ENCODE data around the gene SGSH. TPM values are rescaled to one million over a fixed set of nuclear protein-coding genes. Genes with fewer than 3 reads are reported as not detected.

Gene SGSH
- total RNA-seq, 1 donor from 2014 or later: 26.4 TPM

GRCh38 chr17:80248894-80249710 is 29.0 kb upstream of the SGSH start:
- no peak for TF ChIP-seq CTCF (IDR thresholded peaks at IDR 0.05; ENCODE audit: insufficient read depth, low read length, poor library complexity, severe bottlenecking)
- Histone ChIP-seq H3K4me3 (ENCODE audit: low read depth, low read length) (no peak overlapping the region), H3K36me3 (ENCODE audit: control insufficient read depth, insufficient read depth, low read length) (no peaks in the 10 kb centered on the region), H3K27me3 (ENCODE audit: control insufficient read depth, insufficient read depth, low read length) (no peaks in the 10 kb centered on the region)
- DNase-seq (ENCODE audit: low read depth): no peak

- TF ChIP-seq CTCF (IDR thresholded peaks at IDR 0.05; ENCODE audit: insufficient read depth, low read length, poor library complexity, severe bottlenecking): no peak
- Histone ChIP-seq H3K27me3 (ENCODE audit: control insufficient read depth, insufficient read depth, low read length) (no peaks in the 10 kb centered on the region), H3K4me3 (ENCODE audit: low read depth, low read length) (no peak overlapping the region), H3K36me3 (ENCODE audit: control insufficient read depth, insufficient read depth, low read length) (no peaks in the 10 kb centered on the region)
- DNase-seq (ENCODE audit: low read depth): no peak
These were observed 28.1 kb upstream of the SGSH start for GRCh38 chr17:80248001-80248893.

GRCh38 chr17:80247561-80247960 is 27.4 kb upstream of the SGSH start:
- H3K27me3 ChIP-seq (ENCODE audit: control insufficient read depth, insufficient read depth, low read length): no peaks in the 10 kb centered on the region
- TF ChIP-seq CTCF (IDR thresholded peaks at IDR 0.05; ENCODE audit: insufficient read depth, low read length, poor library complexity, severe bottlenecking): no peak
- H3K4me3 ChIP-seq (ENCODE audit: low read depth, low read length): no peak overlapping the region
- H3K36me3 ChIP-seq (ENCODE audit: control insufficient read depth, insufficient read depth, low read length): no peaks in the 10 kb centered on the region
- DNase-seq (ENCODE audit: low read depth): no peak

GRCh38 chr17:80246726-80247125 is 26.6 kb upstream of the SGSH start:
- no peaks in the 10 kb centered on the region for H3K36me3 ChIP-seq (ENCODE audit: control insufficient read depth, insufficient read depth, low read length)
- no peak for DNase-seq (ENCODE audit: low read depth)
- no peak for TF ChIP-seq CTCF (IDR thresholded peaks at IDR 0.05; ENCODE audit: insufficient read depth, low read length, poor library complexity, severe bottlenecking)
- H3K4me3 ChIP-seq (ENCODE audit: low read depth, low read length): no peak overlapping the region
- H3K27me3 ChIP-seq (ENCODE audit: control insufficient read depth, insufficient read depth, low read length): no peaks in the 10 kb centered on the region

- TF ChIP-seq CTCF (IDR thresholded peaks at IDR 0.05; ENCODE audit: insufficient read depth, low read length, poor library complexity, severe bottlenecking): no peak
- H3K4me3 ChIP-seq (ENCODE audit: low read depth, low read length): no peak overlapping the region
- no peaks in the 10 kb centered on the region for H3K36me3 ChIP-seq (ENCODE audit: control insufficient read depth, insufficient read depth, low read length)
- no peaks in the 10 kb centered on the region for H3K27me3 ChIP-seq (ENCODE audit: control insufficient read depth, insufficient read depth, low read length)
- no peak for DNase-seq (ENCODE audit: low read depth)
These were observed 26.1 kb upstream of the SGSH start for GRCh38 chr17:80246266-80246681.

Measured in kidney epithelial cell (primary cell).